DND-41 (cell line): Measurements from ENCODE around the gene THUMPD2.

Experiments used
- ATAC-seq: fragments of 200-7000 bp; cut with Tn5 transposase; 3 replicates; pipeline ENCODE4 v1.9.1; 2021; ENCODE audit warnings: low read depth; ENCODE audit not compliant: insufficient read depth
- DNase-seq: peaks from one replicate; pipeline ENCODE4 v3.0.0-alpha.2; 2020
- H2AFZ ChIP-seq: 2 replicates; pipeline ENCODE4 v1.6.0; 2012; ENCODE audit warnings: low read depth, low read length
- H3K27ac ChIP-seq: 2 replicates; pipeline ENCODE4 v1.5.1; 2012; ENCODE audit warnings: low read length, inconsistent platforms
- H3K27me3 ChIP-seq: fragments of 200-600 bp; sonication (generic); 2 replicates; pipeline ENCODE4 v1.6.0; 2012; ENCODE audit warnings: low read length, mild to moderate bottlenecking, inconsistent platforms; ENCODE audit not compliant: insufficient read depth, poor library complexity
- H3K36me3 ChIP-seq: 2 replicates; pipeline ENCODE4 v1.5.1; 2012; ENCODE audit warnings: low read length, inconsistent platforms; ENCODE audit not compliant: insufficient read depth
- H3K4me1 ChIP-seq: 2 replicates; pipeline ENCODE4 v1.5.1; 2012; ENCODE audit warnings: mild to moderate bottlenecking, low read length; ENCODE audit not compliant: insufficient read depth
- H3K4me2 ChIP-seq: 2 replicates; pipeline ENCODE4 v1.6.0; 2012; ENCODE audit warnings: mild to moderate bottlenecking, moderate library complexity, low read length, inconsistent platforms; ENCODE audit not compliant: insufficient read depth
- H3K4me3 ChIP-seq, 2 experiments: fragments of 200-600 bp in 1 of 2; shearing (Covaris generic) in 1 of 2; 2 replicates each; pipeline ENCODE4 v1.5.1; 2012 to 2016; ENCODE audit warnings: inconsistent platforms in 2 of 2, low read length in 2 of 2, mild to moderate bottlenecking in 2 of 2, low read depth in 1 of 2, moderate library complexity in 1 of 2
- H3K79me2 ChIP-seq: 2 replicates; pipeline ENCODE4 v1.6.0; 2012; ENCODE audit warnings: low read length, inconsistent platforms; ENCODE audit not compliant: insufficient read depth
- H3K9ac ChIP-seq: 2 replicates; pipeline ENCODE4 v1.6.0; 2012; ENCODE audit warnings: low read depth, mild to moderate bottlenecking, inconsistent platforms, low read length, moderate library complexity
- H3K9me3 ChIP-seq: 2 replicates; pipeline ENCODE4 v1.5.1; 2012; ENCODE audit warnings: low read length, moderate library complexity, mild to moderate bottlenecking, inconsistent platforms; ENCODE audit not compliant: insufficient read depth, severe bottlenecking
- H4K20me1 ChIP-seq: 2 replicates; pipeline ENCODE4 v1.6.0; 2012; ENCODE audit warnings: low read length; ENCODE audit not compliant: insufficient read depth
- CTCF ChIP-seq: IDR thresholded peaks from 2 replicates; pipeline ENCODE4 v1.5.1; 2012; ENCODE audit warnings: borderline replicate concordance, low read length, moderate library complexity, mild to moderate bottlenecking; ENCODE audit not compliant: poor library complexity, severe bottlenecking; ENCODE audit errors: extremely low read depth
- EZH2 ChIP-seq: IDR thresholded peaks from 3 replicates; pipeline ENCODE4 v1.6.1; 2012; ENCODE audit warnings: borderline replicate concordance, low read depth, mild to moderate bottlenecking, moderate library complexity, low read length, inconsistent platforms; ENCODE audit not compliant: severe bottlenecking

Gene THUMPD2

GRCh38 chr2:39778775-39779340 is at the start of gene THUMPD2:
Gene THUMPD2, minus strand, starts transcription at chr2:39779258. Its CDS starts 19 bp downstream, at chr2:39779239.
- Histone ChIP-seq H2AFZ (peak within 1 kb of the TSS; percentile 77), H3K4me1 (peaks cover 37% of the 10 kb centered on the region), H3K36me3 (no peaks in the 10 kb centered on the region), H4K20me1 (0 out of 2 replicates have a peak, but pooled peaks cover 3% of the 10 kb centered on the region), H3K9ac (peak within 1 kb of the TSS; percentile 77), H3K27ac (peak within 1 kb of the TSS; percentile 81), H3K27me3 (no peaks in the 10 kb centered on the region), H3K9me3 (no peaks in the 10 kb centered on the region), H3K4me2 (peak within 1 kb of the TSS; percentile 76), H3K79me2 (peaks cover 52% of the 10 kb centered on the region), H3K4me3 (peak within 1 kb of the TSS; percentile 41 to 58)
- TF ChIP-seq EZH2 (no peak), CTCF (no peak)
- DNase-seq = peak; percentile 79
- ATAC-seq = peak; percentile 80

GRCh38 chr2:39821871-39822270 is 42.8 kb upstream of the THUMPD2 start:
- Histone ChIP-seq H3K4me1 (no peaks in the 10 kb centered on the region), H3K79me2 (no peaks in the 10 kb centered on the region), H3K9me3 (no peaks in the 10 kb centered on the region), H4K20me1 (no peaks in the 10 kb centered on the region), H3K36me3 (no peaks in the 10 kb centered on the region), H2AFZ (no peak overlapping the region), H3K9ac (no peak overlapping the region), H3K27ac (no peak overlapping the region), H3K4me3 (no peak overlapping the region), H3K27me3 (no peaks in the 10 kb centered on the region), H3K4me2 (no peak overlapping the region)
- DNase-seq (no peak), ATAC-seq (no peak)
- TF ChIP-seq CTCF (no peak), EZH2 (no peak)

- DNase-seq (no peak), ATAC-seq (no peak)
- TF ChIP-seq CTCF (no peak), EZH2 (no peak)
- no peak overlapping the region for H3K9ac ChIP-seq
- H3K4me3 ChIP-seq = no peak overlapping the region
- H3K9me3 ChIP-seq = peaks cover 6% of the 10 kb centered on the region
- H3K4me2 ChIP-seq = no peak overlapping the region
- no peaks in the 10 kb centered on the region for H3K4me1 ChIP-seq
- no peaks in the 10 kb centered on the region for H3K36me3 ChIP-seq
- no peaks in the 10 kb centered on the region for H3K79me2 ChIP-seq
- no peaks in the 10 kb centered on the region for H4K20me1 ChIP-seq
- no peak overlapping the region for H2AFZ ChIP-seq
- no peak overlapping the region for H3K27ac ChIP-seq
- H3K27me3 ChIP-seq = no peaks in the 10 kb centered on the region
Observed at GRCh38 chr2:39816845-39817244, 37.8 kb upstream of the THUMPD2 start.

GRCh38 chr2:39816428-39816827 is 37.4 kb upstream of the THUMPD2 start:
- H4K20me1 ChIP-seq = no peaks in the 10 kb centered on the region
- H3K9me3 ChIP-seq = peaks cover 6% of the 10 kb centered on the region
- H3K4me2 ChIP-seq = no peak overlapping the region
- no peak for DNase-seq
- H3K9ac ChIP-seq = no peak overlapping the region
- H2AFZ ChIP-seq = no peak overlapping the region
- H3K79me2 ChIP-seq = no peaks in the 10 kb centered on the region
- no peaks in the 10 kb centered on the region for H3K4me1 ChIP-seq
- H3K36me3 ChIP-seq = no peaks in the 10 kb centered on the region
- TF ChIP-seq EZH2 = no peak
- no peak overlapping the region for H3K4me3 ChIP-seq
- H3K27ac ChIP-seq = no peak overlapping the region
- no peaks in the 10 kb centered on the region for H3K27me3 ChIP-seq
- no peak for ATAC-seq
